K562 (cell line): ENCODE data around the gene PDLIM7. TPM values are rescaled to one million over a fixed set of nuclear protein-coding genes. Genes with fewer than 3 reads are reported as not detected.

Experiments used
- ATAC-seq: fragments of 200-7000 bp; cut with Tn5 transposase; 3 replicates; pipeline ENCODE4 v1.9.1; 2020; ENCODE audit warnings: moderate library complexity
- BruUV-seq: library from RNA; stranded (reverse); fragments of 400-500 nt; replicated peaks from 2 replicates; lab custom pipeline; 2021; lab: Mats Ljungman, UMichigan
- CTCF ChIA-PET: fragments of 300-600 bp; formaldehyde crosslinking; extraction: SDS; loops from one replicate; lab custom pipeline; 2021; ENCODE audit warnings: low intra/inter-chr PET ratio; lab: Yijun Ruan, JAX
- POLR2A ChIA-PET: fragments of 300-600, 350-650 bp; sonication (Branson Sonifier 250); formaldehyde crosslinking; extraction: SDS; loops from one replicate; lab custom pipeline; 2021; ENCODE audit warnings: antibody characterized with exemption, inconsistent platforms; lab: Yijun Ruan, JAX
- DNase-seq, 4 experiments: peaks; one replicate each; pipeline versions ENCODE4 v3.0.0 to v3.0.0-alpha.2; 2011 to 2018; ENCODE audit warnings: low spot score in 3 of 4, mixed read lengths in 3 of 4; ENCODE audit errors: extremely low read depth in 1 of 4
- FAIRE-seq: peaks from 2 replicates; lab custom pipeline; 2011; peaks lifted over from hg19 to GRCh38; lab: Jason Lieb, UNC
- H2AFZ ChIP-seq: 2 replicates; pipeline ENCODE4 v1.6.0; 2011; ENCODE audit warnings: low read depth, low read length, control low read depth, inconsistent platforms
- H3K27ac ChIP-seq: fragments of 200-600 bp; 3 replicates; pipeline ENCODE4 v1.8.0; 2011; ENCODE audit warnings: low read depth, mild to moderate bottlenecking, control low read depth, inconsistent platforms, low read length, moderate library complexity, mixed read lengths; ENCODE audit errors: extremely low read depth
- H3K27me3 ChIP-seq, 2 experiments: fragments of 300-600 bp in 1 of 2; 2 replicates in 1 of 2; 3 replicates in 1 of 2; pipeline versions ENCODE4 v1.6.0 to v1.8.0; 2011; ENCODE audit warnings: inconsistent platforms in 2 of 2, low read length in 2 of 2, mild to moderate bottlenecking in 1 of 2, mixed read lengths in 1 of 2, moderate library complexity in 1 of 2; ENCODE audit not compliant: control insufficient read depth in 2 of 2, insufficient read depth in 2 of 2
- H3K36me3 ChIP-seq: fragments of 300-600 bp; 3 replicates; pipeline ENCODE4 v1.8.0; 2011; ENCODE audit warnings: mild to moderate bottlenecking, low read length, inconsistent platforms; ENCODE audit not compliant: control insufficient read depth, insufficient read depth
- H3K4me1 ChIP-seq, 2 experiments: fragments of 200-600 bp in 1 of 2; replicated peaks in 1 of 2; 2 replicates in 1 of 2; 3 replicates in 1 of 2; pipeline versions ENCODE4 v1.5.1 to v1.8.0; 2011; ENCODE audit warnings: inconsistent platforms in 2 of 2, low read length in 2 of 2, mild to moderate bottlenecking in 1 of 2, mixed read lengths in 1 of 2, moderate library complexity in 1 of 2; ENCODE audit not compliant: control insufficient read depth in 2 of 2, insufficient read depth in 2 of 2
- H3K4me2 ChIP-seq: 2 replicates; pipeline ENCODE4 v1.6.1; 2011; ENCODE audit warnings: low read length, control low read depth, inconsistent platforms, mixed read lengths; ENCODE audit not compliant: insufficient read depth
- H3K4me3 ChIP-seq: fragments of 200-600 bp; sonication (generic), shearing (Covaris generic); 2 replicates; pipeline ENCODE4 v1.5.1; 2016; ENCODE audit warnings: control low read depth, inconsistent platforms
- H3K79me2 ChIP-seq: fragments of 200-600 bp; 3 replicates; pipeline ENCODE4 v1.8.0; 2011; ENCODE audit warnings: low read length, inconsistent platforms; ENCODE audit not compliant: control insufficient read depth, insufficient read depth
- H3K9ac ChIP-seq, 2 experiments: 2 replicates each; pipeline versions ENCODE4 v1.6.0 to v1.6.1; 2011; ENCODE audit warnings: low read depth in 2 of 2, low read length in 2 of 2, control low read depth in 1 of 2, inconsistent platforms in 1 of 2, mild to moderate bottlenecking in 1 of 2, mixed read lengths in 1 of 2; ENCODE audit not compliant: insufficient read depth in 1 of 2
- H3K9me1 ChIP-seq: one replicate; pipeline ENCODE4 v1.6.0; 2011; ENCODE audit warnings: inconsistent platforms, mild to moderate bottlenecking, low read length, moderate library complexity; ENCODE audit not compliant: control insufficient read depth, insufficient read depth
- H3K9me3 ChIP-seq: replicated peaks from 2 replicates; pipeline ENCODE4 v1.5.1; 2011; ENCODE audit warnings: low read depth, low read length, inconsistent platforms; ENCODE audit not compliant: control insufficient read depth, insufficient read depth
- H4K20me1 ChIP-seq: replicated peaks from 2 replicates; pipeline ENCODE4 v1.6.1; 2011; ENCODE audit warnings: low read length, inconsistent platforms, mixed read lengths; ENCODE audit not compliant: control insufficient read depth, insufficient read depth
- ARID2 ChIP-seq: fragments of 450-650 bp; IDR thresholded peaks from 2 replicates; pipeline ENCODE4 v1.6.1; 2017; ENCODE audit warnings: antibody characterized with exemption, mild to moderate bottlenecking
- ILK ChIP-seq: fragments of 450-650 bp; IDR thresholded peaks from 2 replicates; pipeline ENCODE4 v1.6.1; 2016; ENCODE audit warnings: missing genetic modification characterization, low read depth, mild to moderate bottlenecking, missing compliant biosample characterization, moderate library complexity, borderline replicate concordance
- L3MBTL2 ChIP-seq: fragments of 450-650 bp; IDR thresholded peaks from 2 replicates; pipeline ENCODE4 v1.6.1; 2016; ENCODE audit warnings: mild to moderate bottlenecking, moderate library complexity
- MCM2 ChIP-seq: fragments of 450-650 bp; IDR thresholded peaks from 2 replicates; pipeline ENCODE4 v1.6.1; 2017; ENCODE audit warnings: low read depth, mild to moderate bottlenecking
- MXI1 ChIP-seq: IDR thresholded peaks from 2 replicates; pipeline ENCODE4 v1.6.1; 2011; ENCODE audit warnings: low read depth, mild to moderate bottlenecking, improper control_type of control experiment, low read length
- ZNF785 ChIP-seq: fragments of 250-450 bp; sonication (Bioruptor Pico); IDR thresholded peaks from 2 replicates; pipeline ENCODE4 v1.4.0; 2020; ENCODE audit warnings: mild to moderate bottlenecking
- WGBS: fragments of 100-300 bp; shearing (Covaris generic); methylation state at CpG from one replicate; pipeline ENCODE4 v1.1.6; 2016; ENCODE audit warnings: low coverage, mixed read lengths; ENCODE audit not compliant: insufficient coverage; ENCODE audit errors: missing lambda C conversion rate; 5-methylcytosine and 5-hydroxymethylcytosine counted together
- in situ Hi-C: fragments of 300-500 bp; cut with MboI; formaldehyde crosslinking; loops from 4 replicates; pipeline ENCODE4 v1.15.0; 2018; ENCODE audit warnings: inconsistent platforms, mixed read lengths
- intact Hi-C: fragments of 100-400 bp; cut with micrococcal nuclease; formaldehyde crosslinking; loops from 2 replicates; pipeline ENCODE4 v1.14.2; 2022
- polyA plus RNA-seq, 8 experiments: library from polyadenylated mRNA; depleted of rRNA in 4 of 8; stranded (reverse) in 5 of 8; unstranded in 3 of 8; fragments of >200 nt; fragmentation: Nextera tagmentation in 2 of 8; fragmentation: Illumina TruSeq in 1 of 8; extraction: Ambion mirVana in 2 of 8; extraction: Trizol in 1 of 8; gene quantifications; 2 replicates each; pipeline versions ENCODE4 v1.2.1 to v1.2.3, GENCODE V29; 2011 to 2014; ENCODE audit warnings: inconsistent platforms in 1 of 8, missing spikeins in 1 of 8
- total RNA-seq, 7 experiments: library from RNA; depleted of rRNA in 6 of 7; stranded (reverse); fragments of >200 nt in 6 of 7; fragmentation: Illumina TruSeq in 2 of 7; extraction: Trizol in 2 of 7; gene quantifications; 2 replicates each; pipeline versions ENCODE4 v1.2.1 to v1.2.3, GENCODE V29; 2011 to 2021; ENCODE audit warnings: low replicate concordance in 1 of 7
- TF ChIP-seq, protein P1 (sequence below): fragments of 450-650 bp; IDR thresholded peaks from 2 replicates; pipeline ENCODE4 v1.6.1; 2016; ENCODE audit warnings: low read depth, mild to moderate bottlenecking, moderate library complexity

Gene PDLIM7
- total and polyA plus RNA-seq, 9 of the 15 experiments (the other 6 are each of a cell fraction or from before 2014, with no cell fraction given) = 2.1 to 124 (median 32.6) TPM

GRCh38 chr5:177526791-177527190, 29.4 kb upstream of the PDLIM7 start:
- H3K9me1 ChIP-seq = peaks cover 3% of the 10 kb centered on the region
- FAIRE-seq (no peak), DNase-seq (no peak), ATAC-seq (no peak)
- no peaks in the 10 kb centered on the region for H3K9me3 ChIP-seq
- ChIA-PET CTCF (no interaction called here), POLR2A (no interaction called here)
- H2AFZ ChIP-seq = no peak overlapping the region
- WGBS = 88% methylated on average over 6 of the region's 6 CpGs
- H3K9ac ChIP-seq = no peak overlapping the region
- peaks cover 24 to 42% of the 10 kb centered on the region in 2 experiments for H3K4me1 ChIP-seq
- peaks cover 17% of the 10 kb centered on the region for H4K20me1 ChIP-seq
- intact Hi-C loops (no loop called here), in situ Hi-C loops (no loop called here)
- no peak overlapping the region for H3K27ac ChIP-seq
- peaks cover 87% of the 10 kb centered on the region for H3K36me3 ChIP-seq
- no peak overlapping the region for H3K4me2 ChIP-seq
- BruUV-seq = no TSS peak
- no peak overlapping the region for H3K4me3 ChIP-seq
- TF ChIP-seq MXI1 (no peak), ILK (tag) (no peak), ZNF785 (CRISPR knock-in tag) (no peak), MCM2 (no peak), ARID2 (no peak), L3MBTL2 (no peak)
- TF ChIP-seq, protein P1, sequence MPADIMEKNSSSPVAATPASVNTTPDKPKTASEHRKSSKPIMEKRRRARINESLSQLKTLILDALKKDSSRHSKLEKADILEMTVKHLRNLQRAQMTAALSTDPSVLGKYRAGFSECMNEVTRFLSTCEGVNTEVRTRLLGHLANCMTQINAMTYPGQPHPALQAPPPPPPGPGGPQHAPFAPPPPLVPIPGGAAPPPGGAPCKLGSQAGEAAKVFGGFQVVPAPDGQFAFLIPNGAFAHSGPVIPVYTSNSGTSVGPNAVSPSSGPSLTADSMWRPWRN = no peak
- H3K27me3 ChIP-seq = no peaks in the 10 kb centered on the region
- no peaks in the 10 kb centered on the region for H3K79me2 ChIP-seq
